HCT116 (cell line): ENCODE results near the gene CDK16.

ENCODE experiments used
- CEBPB ChIP-seq: IDR thresholded peaks from 2 replicates; pipeline ENCODE4 v1.6.1; 2012; ENCODE audit warnings: low read depth
- EGR1 ChIP-seq: IDR thresholded peaks from 2 replicates; pipeline ENCODE4 v1.6.1; 2012; ENCODE audit warnings: low read depth
- EZH2 ChIP-seq: fragments of 200-600 bp; sonication (generic); IDR thresholded peaks from 2 replicates; pipeline ENCODE4 v1.6.1; 2017; ENCODE audit warnings: antibody characterized with exemption, mixed run types
- FOSL1 ChIP-seq: IDR thresholded peaks from 2 replicates; pipeline ENCODE4 v1.6.1; 2012; ENCODE audit warnings: low read depth
- POLR2A ChIP-seq: IDR thresholded peaks from 2 replicates; pipeline ENCODE4 v1.7.0; 2011; ENCODE audit warnings: borderline replicate concordance; ENCODE audit not compliant: insufficient read depth, insufficient read length; ENCODE audit errors: extremely low read depth
- POLR2AphosphoS5 ChIP-seq: IDR thresholded peaks from 2 replicates; pipeline ENCODE4 v1.6.1; 2011; ENCODE audit warnings: mild to moderate bottlenecking, low read depth, low read length, moderate library complexity
- TF ChIP-seq, protein P1 (sequence below), 3 experiments: fragments of 200-600 bp in 1 of 3; sonication (generic) in 1 of 3; IDR thresholded peaks in 2 of 3; conservative IDR thresholded peaks in 1 of 3; 2 replicates each; pipeline ENCODE4 v1.5.1; 2012 to 2017; ENCODE audit warnings: low read depth in 2 of 3, low read length in 2 of 3, antibody characterized with exemption in 1 of 3, borderline replicate concordance in 1 of 3, control low read depth in 1 of 3, mild to moderate bottlenecking in 1 of 3, mixed read lengths in 1 of 3, mixed run types in 1 of 3, moderate library complexity in 1 of 3; ENCODE audit not compliant: insufficient read depth in 1 of 3
- TF ChIP-seq, protein P2 (sequence below): IDR thresholded peaks from 2 replicates; pipeline ENCODE4 v1.6.1; 2012; ENCODE audit warnings: low read depth
- TF ChIP-seq, protein P3 (sequence below): IDR thresholded peaks from 2 replicates; pipeline ENCODE4 v1.6.1; 2012
- TF ChIP-seq, protein P4 (sequence below): IDR thresholded peaks from 2 replicates; pipeline ENCODE4 v1.6.1; 2012

DNA sequence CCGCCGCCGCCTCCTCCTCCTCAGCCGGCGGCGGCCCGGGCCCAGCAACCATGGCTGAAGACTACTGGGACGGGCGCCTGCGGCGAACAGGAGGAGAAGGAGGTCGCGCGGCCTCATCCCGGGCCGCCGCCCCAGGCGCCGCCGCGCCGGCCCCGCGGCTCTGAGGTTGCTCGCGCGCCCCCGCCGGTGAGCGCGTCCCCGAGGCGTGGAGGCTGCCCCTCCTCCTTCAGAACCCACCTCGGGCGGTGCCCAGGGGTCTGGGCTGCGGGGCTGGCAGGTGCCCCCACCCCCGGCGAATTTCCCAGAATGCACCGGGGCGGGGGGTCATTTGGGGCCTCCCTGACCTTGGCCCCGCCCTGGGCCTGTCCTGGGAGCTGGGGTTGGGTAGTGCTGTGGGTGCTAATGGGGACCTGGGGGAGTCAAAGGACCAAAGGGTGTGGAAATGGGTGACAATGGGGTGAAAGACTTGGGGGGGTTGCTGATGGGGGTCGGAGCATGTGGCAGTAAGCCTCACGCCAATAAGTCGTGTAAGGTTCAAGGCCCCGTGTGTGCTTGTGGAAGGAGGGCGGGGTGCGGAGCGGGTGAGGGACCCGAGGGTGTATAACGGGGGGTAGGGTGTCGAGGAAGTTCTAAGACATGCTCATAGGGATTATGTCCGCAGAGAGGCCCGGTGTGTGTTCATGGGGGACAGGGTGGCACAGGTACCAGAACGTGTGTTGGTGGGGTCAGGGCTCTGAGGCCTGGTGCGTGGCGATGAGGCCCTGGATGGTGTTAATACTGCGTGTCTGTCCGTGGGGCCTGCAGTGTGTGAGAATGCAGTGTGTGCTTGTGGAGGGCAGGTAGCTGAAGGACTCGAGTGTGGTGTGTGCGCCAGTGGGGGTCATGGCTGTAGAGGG is 687 bp downstream of the CDK16 start:
- TF ChIP-seq, protein P1, sequence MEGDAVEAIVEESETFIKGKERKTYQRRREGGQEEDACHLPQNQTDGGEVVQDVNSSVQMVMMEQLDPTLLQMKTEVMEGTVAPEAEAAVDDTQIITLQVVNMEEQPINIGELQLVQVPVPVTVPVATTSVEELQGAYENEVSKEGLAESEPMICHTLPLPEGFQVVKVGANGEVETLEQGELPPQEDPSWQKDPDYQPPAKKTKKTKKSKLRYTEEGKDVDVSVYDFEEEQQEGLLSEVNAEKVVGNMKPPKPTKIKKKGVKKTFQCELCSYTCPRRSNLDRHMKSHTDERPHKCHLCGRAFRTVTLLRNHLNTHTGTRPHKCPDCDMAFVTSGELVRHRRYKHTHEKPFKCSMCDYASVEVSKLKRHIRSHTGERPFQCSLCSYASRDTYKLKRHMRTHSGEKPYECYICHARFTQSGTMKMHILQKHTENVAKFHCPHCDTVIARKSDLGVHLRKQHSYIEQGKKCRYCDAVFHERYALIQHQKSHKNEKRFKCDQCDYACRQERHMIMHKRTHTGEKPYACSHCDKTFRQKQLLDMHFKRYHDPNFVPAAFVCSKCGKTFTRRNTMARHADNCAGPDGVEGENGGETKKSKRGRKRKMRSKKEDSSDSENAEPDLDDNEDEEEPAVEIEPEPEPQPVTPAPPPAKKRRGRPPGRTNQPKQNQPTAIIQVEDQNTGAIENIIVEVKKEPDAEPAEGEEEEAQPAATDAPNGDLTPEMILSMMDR (IDR thresholded peaks at IDR 0.05 in 2 of 3, conservative IDR thresholded peaks at IDR 0.05 in 1 of 3; ENCODE audit: borderline replicate concordance in 1 of 3, insufficient read depth in 1 of 3, low read depth in 2 of 3, low read length in 2 of 3), result no peak
- TF ChIP-seq CEBPB (no peak), FOSL1 (no peak), POLR2AphosphoS5 (no peak), POLR2A (peak; percentile 0), EZH2 (no peak), EGR1 (no peak)
- TF ChIP-seq, protein P2, sequence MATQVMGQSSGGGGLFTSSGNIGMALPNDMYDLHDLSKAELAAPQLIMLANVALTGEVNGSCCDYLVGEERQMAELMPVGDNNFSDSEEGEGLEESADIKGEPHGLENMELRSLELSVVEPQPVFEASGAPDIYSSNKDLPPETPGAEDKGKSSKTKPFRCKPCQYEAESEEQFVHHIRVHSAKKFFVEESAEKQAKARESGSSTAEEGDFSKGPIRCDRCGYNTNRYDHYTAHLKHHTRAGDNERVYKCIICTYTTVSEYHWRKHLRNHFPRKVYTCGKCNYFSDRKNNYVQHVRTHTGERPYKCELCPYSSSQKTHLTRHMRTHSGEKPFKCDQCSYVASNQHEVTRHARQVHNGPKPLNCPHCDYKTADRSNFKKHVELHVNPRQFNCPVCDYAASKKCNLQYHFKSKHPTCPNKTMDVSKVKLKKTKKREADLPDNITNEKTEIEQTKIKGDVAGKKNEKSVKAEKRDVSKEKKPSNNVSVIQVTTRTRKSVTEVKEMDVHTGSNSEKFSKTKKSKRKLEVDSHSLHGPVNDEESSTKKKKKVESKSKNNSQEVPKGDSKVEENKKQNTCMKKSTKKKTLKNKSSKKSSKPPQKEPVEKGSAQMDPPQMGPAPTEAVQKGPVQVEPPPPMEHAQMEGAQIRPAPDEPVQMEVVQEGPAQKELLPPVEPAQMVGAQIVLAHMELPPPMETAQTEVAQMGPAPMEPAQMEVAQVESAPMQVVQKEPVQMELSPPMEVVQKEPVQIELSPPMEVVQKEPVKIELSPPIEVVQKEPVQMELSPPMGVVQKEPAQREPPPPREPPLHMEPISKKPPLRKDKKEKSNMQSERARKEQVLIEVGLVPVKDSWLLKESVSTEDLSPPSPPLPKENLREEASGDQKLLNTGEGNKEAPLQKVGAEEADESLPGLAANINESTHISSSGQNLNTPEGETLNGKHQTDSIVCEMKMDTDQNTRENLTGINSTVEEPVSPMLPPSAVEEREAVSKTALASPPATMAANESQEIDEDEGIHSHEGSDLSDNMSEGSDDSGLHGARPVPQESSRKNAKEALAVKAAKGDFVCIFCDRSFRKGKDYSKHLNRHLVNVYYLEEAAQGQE, result no peak
- TF ChIP-seq, protein P3, sequence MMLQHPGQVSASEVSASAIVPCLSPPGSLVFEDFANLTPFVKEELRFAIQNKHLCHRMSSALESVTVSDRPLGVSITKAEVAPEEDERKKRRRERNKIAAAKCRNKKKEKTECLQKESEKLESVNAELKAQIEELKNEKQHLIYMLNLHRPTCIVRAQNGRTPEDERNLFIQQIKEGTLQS, result no peak
- TF ChIP-seq, protein P4, sequence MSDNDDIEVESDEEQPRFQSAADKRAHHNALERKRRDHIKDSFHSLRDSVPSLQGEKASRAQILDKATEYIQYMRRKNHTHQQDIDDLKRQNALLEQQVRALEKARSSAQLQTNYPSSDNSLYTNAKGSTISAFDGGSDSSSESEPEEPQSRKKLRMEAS, result no peak
